B cell (primary cell): ENCODE data around the gene ANKRD24. TPM values are rescaled to one million over a fixed set of nuclear protein-coding genes. Genes with fewer than 3 reads are reported as not detected.

ENCODE experiments used
- ATAC-seq: fragments of 200-7000 bp; cut with Tn5 transposase; one replicate; pipeline ENCODE4 v1.10.0; 2021; ENCODE audit warnings: low read depth, mild to moderate bottlenecking, moderate number of reproducible peaks, moderate library complexity
- CTCF ChIA-PET: fragments of 350-600 bp; sonication (Branson Sonifier 250); formaldehyde crosslinking; loops from one replicate; lab custom pipeline; 2021; ENCODE audit warnings: antibody characterized with exemption, inconsistent platforms; lab: Charles Lee
- POLR2A ChIA-PET: fragments of 350-600 bp; sonication (Branson Sonifier 250); formaldehyde crosslinking; loops from one replicate; lab custom pipeline; 2021; ENCODE audit warnings: antibody characterized with exemption; lab: Charles Lee
- DNase-seq: peaks from one replicate; pipeline ENCODE4 v3.0.0; 2013
- H2AFZ ChIP-seq: 2 replicates; pipeline ENCODE4 v1.6.1; 2012; ENCODE audit warnings: mild to moderate bottlenecking, low read depth, low read length; ENCODE audit not compliant: insufficient read depth, poor library complexity, severe bottlenecking
- H3K27ac ChIP-seq, 2 donors: 1 replicate in 1 of 2; 2 replicates in 1 of 2; pipeline ENCODE4 v1.5.1; 2012 to 2013; ENCODE audit warnings: low read length in 2 of 2, mild to moderate bottlenecking in 2 of 2, moderate library complexity in 1 of 2
- H3K27me3 ChIP-seq, 4 experiments: fragments of 200-600 bp in 1 of 4; sonication (generic) in 1 of 4; replicated peaks in 1 of 4; 1 replicate in 2 of 4; 2 replicates in 2 of 4; pipeline versions ENCODE4 v1.6.1 to v1.7.0; 2013 to 2016; ENCODE audit warnings: low read length in 3 of 4, mild to moderate bottlenecking in 2 of 4, mixed read lengths in 1 of 4, moderate library complexity in 1 of 4; ENCODE audit not compliant: insufficient read depth in 4 of 4, control insufficient read depth in 3 of 4; ENCODE audit errors: control extremely low read depth in 1 of 4
- H3K36me3 ChIP-seq, 2 experiments: replicated peaks in 1 of 2; 1 replicate in 1 of 2; 2 replicates in 1 of 2; pipeline versions ENCODE4 v1.6.1 to v1.7.1; 2013; ENCODE audit warnings: low read length in 1 of 2; ENCODE audit not compliant: insufficient read depth in 2 of 2, control insufficient read depth in 1 of 2; ENCODE audit errors: control extremely low read depth in 1 of 2, extremely low read depth in 1 of 2
- H3K4me1 ChIP-seq, 2 donors: fragments of 200-600 bp in 1 of 2; sonication (generic) in 1 of 2; 1 replicate in 1 of 2; 2 replicates in 1 of 2; pipeline versions ENCODE4 v1.5.1 to v1.6.1; 2013 to 2017; ENCODE audit warnings: low read length in 2 of 2; ENCODE audit not compliant: control insufficient read depth in 2 of 2, insufficient read depth in 2 of 2
- H3K4me2 ChIP-seq: replicated peaks from 2 replicates; pipeline ENCODE3; 2012; ENCODE audit warnings: mild to moderate bottlenecking, low read depth, low read length; ENCODE audit not compliant: poor library complexity, severe bottlenecking
- H3K4me3 ChIP-seq, 5 experiments: fragments of 200-600 bp in 1 of 5; sonication (generic) in 1 of 5; 1 replicate in 3 of 5; 2 replicates in 2 of 5; pipeline versions ENCODE4 v1.5.1 to v1.7.0; 2011 to 2016; ENCODE audit warnings: low read length in 4 of 5, mild to moderate bottlenecking in 4 of 5, low read depth in 2 of 5, control low read depth in 1 of 5, moderate library complexity in 1 of 5; ENCODE audit not compliant: insufficient read depth in 1 of 5; ENCODE audit errors: control extremely low read depth in 1 of 5, extremely low read depth in 1 of 5
- H3K79me2 ChIP-seq: fragments of 200-600 bp; sonication (generic); one replicate; pipeline ENCODE4 v1.6.0; 2016; ENCODE audit warnings: low read length; ENCODE audit not compliant: control insufficient read depth, insufficient read depth
- H3K9ac ChIP-seq: fragments of 200-600 bp; sonication (generic); 2 replicates; pipeline ENCODE4 v1.6.1; 2017; ENCODE audit warnings: mild to moderate bottlenecking, low read length, moderate library complexity
- H3K9me3 ChIP-seq, 3 donors: one replicate each; pipeline versions ENCODE4 v1.6.1 to v1.7.1; 2013; ENCODE audit warnings: low read length in 2 of 3; ENCODE audit not compliant: control insufficient read depth in 2 of 3, insufficient read depth in 1 of 3; ENCODE audit errors: control extremely low read depth in 1 of 3
- H4K20me1 ChIP-seq: 2 replicates; pipeline ENCODE4 v1.6.0; 2012; ENCODE audit warnings: mild to moderate bottlenecking, low read length; ENCODE audit not compliant: insufficient read depth, control insufficient read depth, poor library complexity, severe bottlenecking
- H3K27ac Mint-ChIP-seq: one replicate; pipeline ENCODE4 v1.8.0; 2021; ENCODE audit warnings: mixed read lengths
- H3K27me3 Mint-ChIP-seq: one replicate; pipeline ENCODE4 v1.8.0; 2021; ENCODE audit warnings: mixed read lengths
- H3K4me1 Mint-ChIP-seq: one replicate; pipeline ENCODE4 v1.8.0; 2021; ENCODE audit warnings: mixed read lengths
- H3K4me3 Mint-ChIP-seq: one replicate; pipeline ENCODE4 v1.8.0; 2021; ENCODE audit warnings: mixed read lengths
- H3K9me3 Mint-ChIP-seq: one replicate; pipeline ENCODE4 v1.8.0; 2022; ENCODE audit warnings: mixed read lengths; ENCODE audit not compliant: insufficient read depth
- CTCF ChIP-seq: fragments of 200-600 bp; IDR thresholded peaks from one replicate; pipeline ENCODE4 v1.8.0; 2022; ENCODE audit warnings: antibody characterized with exemption, mild to moderate bottlenecking
- EZH2 ChIP-seq: IDR thresholded peaks from 2 replicates; pipeline ENCODE4 v1.6.1; 2012; ENCODE audit warnings: borderline replicate concordance, low read depth, mild to moderate bottlenecking, moderate library complexity, low read length; ENCODE audit not compliant: insufficient read depth, poor library complexity, severe bottlenecking
- WGBS: methylation state at CpG from one replicate; pipeline ENCODE4 v1.1.5; 2013; ENCODE audit warnings: missing lambda C conversion rate; ENCODE audit not compliant: insufficient coverage; 5-methylcytosine and 5-hydroxymethylcytosine counted together
- intact Hi-C: fragments of 100-400 bp; cut with micrococcal nuclease; formaldehyde crosslinking; loops from one replicate; pipeline ENCODE4 v1.10.0; 2022
- polyA plus RNA-seq: library from polyadenylated mRNA; depleted of rRNA; stranded (reverse); fragments of >200 nt; gene quantifications from 2 replicates; pipeline ENCODE4 v1.2.3, GENCODE V29; 2012
- total RNA-seq, 2 donors: library from RNA; stranded (reverse); fragments of 120-200 nt in 1 of 2; gene quantifications; 1 replicate in 1 of 2; 2 replicates in 1 of 2; pipeline versions ENCODE4 v1.2.3 to v1.2.4, GENCODE V29; 2013 to 2022

ANKRD24 gene
- total and polyA plus RNA-seq, 2 donors (not counting 1 experiment from before 2014, with no cell fraction given): 0.37 to 1.5 TPM

- no peak overlapping the region for H3K27ac ChIP-seq
- no peaks in the 10 kb centered on the region for H3K4me1 ChIP-seq
- H3K9me3 ChIP-seq: no peaks in the 10 kb centered on the region
- WGBS: 93% methylated on average over 7 of the region's 10 CpGs
- no peak for DNase-seq
- TF ChIP-seq CTCF (no peak), EZH2 (no peak)
- POLR2A ChIA-PET: no interaction called here
- H3K9ac ChIP-seq: no peak overlapping the region
- CTCF ChIA-PET: interaction anchor here (1.6 kb wide), 1 partner anchor 13 kb away, joined by 3 read pairs; no protein-coding TSS in a partner anchor
- H2AFZ ChIP-seq: no peak overlapping the region
- intact Hi-C loops: no loop called here
- Mint-ChIP-seq H3K27ac (no peak overlapping the region), H3K4me3 (no peak overlapping the region), H3K27me3 (peaks cover 17% of the 10 kb centered on the region), H3K4me1 (no peaks in the 10 kb centered on the region), H3K9me3 (no peaks in the 10 kb centered on the region)
- no peak overlapping the region for H3K4me2 ChIP-seq
- H3K4me3 ChIP-seq: no peak overlapping the region
- H3K36me3 ChIP-seq: no peaks in the 10 kb centered on the region
- no peak for ATAC-seq
- no peaks in the 10 kb centered on the region for H4K20me1 ChIP-seq
- no peaks in the 10 kb centered on the region for H3K79me2 ChIP-seq
- H3K27me3 ChIP-seq: peaks cover 0 to 13% (median 1%) of the 10 kb centered on the region in 4 experiments
These were observed 30.1 kb upstream of the ANKRD24 start for GRCh38 chr19:4152241-4152998.
